HG03520 (cell line): Measurements from ENCODE around the gene COL23A1.
"Not testable (repeated sequence)": the region's sequence is repeated elsewhere in the genome, so short reads cannot be mapped to it uniquely, and the experiment has no call there.

Experiments used
- ATAC-seq: cut with Tn5 transposase; IDR thresholded peaks from one replicate; pipeline ENCODE4 v1.9.1; 2021; ENCODE audit warnings: mild to moderate bottlenecking, moderate library complexity; ENCODE audit not compliant: unreplicated experiment

The COL23A1 gene

GRCh38 chr5:178312880-178313282, 277.3 kb downstream of the COL23A1 start:
- ATAC-seq = no peak

- ATAC-seq = no peak
These were observed 279.9 kb downstream of the COL23A1 start for GRCh38 chr5:178310130-178310865.

GRCh38 chr5:178309271-178310013, 280.8 kb downstream of the COL23A1 start:
- ATAC-seq = no peak

DNA sequence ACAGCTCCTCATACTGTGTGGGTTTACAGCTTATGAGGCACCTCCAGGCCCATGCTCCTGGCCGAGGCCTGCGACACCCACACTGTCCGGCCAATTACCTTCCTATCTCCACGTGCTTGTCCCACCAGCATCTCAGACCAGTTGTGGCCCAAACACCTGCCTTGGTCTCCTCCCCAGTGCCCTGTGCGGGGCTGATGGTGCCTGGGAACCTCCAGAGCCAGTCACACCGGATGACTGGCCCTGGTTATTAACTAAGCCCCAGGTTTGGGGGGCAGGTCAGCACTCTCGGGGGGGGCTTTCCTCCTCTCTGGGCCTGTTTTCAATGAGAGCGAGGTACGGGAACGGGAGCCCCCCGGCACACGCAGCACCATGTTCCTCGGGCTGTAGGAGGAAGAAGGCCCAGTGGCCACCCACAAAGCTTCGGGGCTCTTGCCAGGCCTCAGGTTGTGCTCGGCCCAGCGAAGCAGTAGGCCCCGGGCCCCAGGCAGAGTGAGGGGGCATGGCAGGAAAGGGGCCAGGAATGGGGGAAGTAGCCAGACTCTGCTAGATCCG, 281.6 kb downstream of the COL23A1 start:
- ATAC-seq = no peak

GRCh38 chr5:178307267-178308045, 282.7 kb downstream of the COL23A1 start:
- ATAC-seq = no peak

GRCh38 chr5:178306430-178307225, 283.6 kb downstream of the COL23A1 start:
- no peak for ATAC-seq

DNA sequence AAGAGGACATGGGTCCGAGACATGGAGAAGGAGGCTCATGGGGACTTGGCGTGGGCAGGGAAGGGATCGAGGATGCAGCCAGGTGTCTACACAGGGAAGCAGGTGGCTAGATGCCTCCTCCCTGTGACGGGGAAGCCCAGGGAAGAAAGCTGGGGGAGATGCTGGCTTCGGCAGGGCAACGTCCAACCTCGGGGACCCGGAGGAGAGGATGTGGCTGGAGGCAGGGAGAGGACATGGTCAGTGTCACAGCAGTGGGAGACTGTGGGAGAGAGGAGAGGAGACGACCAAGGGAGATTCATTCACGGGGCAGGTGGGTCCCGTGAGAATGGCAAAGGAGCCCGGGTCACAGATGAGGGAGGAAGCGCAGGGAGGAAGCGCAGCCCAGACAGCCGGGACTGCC, 284.4 kb downstream of the COL23A1 start:
- no peak for ATAC-seq

DNA sequence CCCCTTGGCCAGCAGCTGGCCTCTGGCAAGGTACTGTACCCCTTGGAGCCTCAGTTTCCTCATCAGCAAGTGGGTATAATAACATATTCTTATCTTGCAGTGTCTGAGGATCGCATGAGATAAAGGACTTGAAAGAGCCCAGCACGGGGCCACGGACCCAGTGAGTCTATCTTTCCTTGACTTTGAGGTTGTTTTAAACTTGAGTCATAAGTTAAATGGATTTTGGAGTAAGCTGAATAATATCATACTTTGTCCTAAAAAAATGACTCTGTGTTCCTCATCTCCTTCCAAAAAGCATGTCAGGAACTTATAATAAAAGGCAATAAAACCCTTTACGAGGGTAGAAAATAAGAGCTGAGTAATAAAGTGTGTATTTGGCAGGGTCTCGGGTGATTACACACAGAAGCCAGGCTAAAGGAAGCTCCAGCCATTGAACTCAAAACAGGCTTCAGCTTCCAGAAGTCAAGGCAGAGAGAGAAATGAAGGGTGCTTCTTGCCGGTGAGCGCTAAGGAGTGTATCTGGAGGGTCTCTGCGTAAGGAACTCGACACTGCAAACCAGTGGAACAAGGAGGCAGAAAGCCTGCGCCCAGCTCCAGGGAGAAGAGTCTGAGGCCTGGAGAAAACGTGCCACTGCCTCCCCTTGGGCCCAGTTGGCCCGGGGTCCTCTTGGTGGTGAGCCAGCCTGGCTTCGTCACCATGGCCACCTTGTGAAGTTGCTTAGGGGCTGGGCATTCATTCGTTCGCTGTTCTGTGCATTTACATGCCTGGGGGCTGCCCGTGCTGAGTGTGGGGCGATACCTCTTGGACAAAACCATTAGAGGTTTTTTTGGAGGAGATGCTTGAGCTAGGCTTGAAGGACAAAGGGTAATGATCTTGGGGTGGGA, 285.2 kb downstream of the COL23A1 start:
- ATAC-seq = no peak

GRCh38 chr5:178304016-178304415, 286.2 kb downstream of the COL23A1 start:
- ATAC-seq = no peak

DNA sequence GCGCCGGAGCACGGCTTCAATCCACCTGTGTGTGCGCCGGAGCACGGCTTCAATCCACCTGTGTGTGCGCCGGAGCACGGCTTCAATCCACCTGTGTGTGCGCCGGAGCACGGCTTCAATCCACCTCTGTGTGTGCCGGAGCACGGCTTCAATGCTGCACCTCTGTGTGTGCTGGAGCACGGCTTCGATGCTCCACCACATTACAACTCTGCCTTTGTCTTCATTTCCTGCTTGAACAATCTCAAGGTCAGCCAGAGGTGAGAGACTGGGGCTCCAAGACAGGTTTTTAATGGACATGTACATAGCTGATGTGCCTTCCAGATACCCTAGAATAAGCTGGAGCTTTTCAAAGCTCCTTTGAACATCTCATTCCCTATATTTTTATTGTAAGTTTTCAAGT, 287.9 kb downstream of the COL23A1 start:
- not testable (repeated sequence) for ATAC-seq

DNA sequence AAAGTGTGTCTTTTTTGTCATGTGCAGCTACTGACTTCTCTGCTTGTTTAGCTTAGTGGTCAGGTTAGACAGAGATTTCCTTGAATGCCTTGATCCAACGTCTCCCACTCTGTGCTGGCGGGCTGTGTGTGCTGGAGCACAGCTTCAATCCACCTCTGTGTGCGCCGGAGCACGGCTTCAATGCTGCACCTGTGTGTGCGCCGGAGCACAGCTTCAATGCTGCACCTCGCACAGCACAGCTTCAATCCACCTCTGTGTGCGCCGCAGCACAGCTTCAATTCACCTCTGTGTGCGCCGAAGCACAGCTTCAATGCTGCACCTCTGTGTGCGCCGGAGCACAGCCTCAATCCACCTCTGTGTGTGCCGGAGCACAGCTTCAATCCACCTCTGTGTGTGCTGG, 288.6 kb downstream of the COL23A1 start:
- no peak for ATAC-seq

DNA sequence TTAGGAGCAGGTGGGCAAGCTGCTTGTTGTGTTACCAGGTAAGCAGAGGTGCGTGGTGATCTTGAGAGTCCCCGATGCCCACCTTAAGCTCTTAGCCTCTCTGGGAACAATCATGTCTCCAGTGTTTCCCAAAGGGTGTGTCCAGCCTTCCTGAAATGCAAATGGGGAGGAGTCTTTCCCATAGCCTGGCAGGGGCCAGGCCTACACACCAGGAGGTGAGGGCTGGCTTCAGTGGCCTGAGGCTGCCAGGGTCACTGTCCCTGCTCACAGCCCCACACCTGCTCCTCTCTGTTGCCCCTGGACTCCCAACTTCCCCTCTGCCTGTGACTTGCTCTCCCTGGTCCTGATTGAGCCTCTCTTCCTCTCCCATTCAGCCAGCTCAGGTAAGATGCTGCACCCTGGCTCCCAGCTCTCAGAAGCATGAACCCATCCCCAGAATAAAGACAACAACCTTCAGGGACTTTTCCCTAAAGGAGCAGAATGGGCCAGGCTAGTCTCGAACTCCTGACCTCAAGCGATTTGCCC, 291.8 kb downstream of the COL23A1 start:
- no peak for ATAC-seq

- ATAC-seq = no peak
These were observed 292.4 kb downstream of the COL23A1 start for GRCh38 chr5:178297751-178298150.

DNA sequence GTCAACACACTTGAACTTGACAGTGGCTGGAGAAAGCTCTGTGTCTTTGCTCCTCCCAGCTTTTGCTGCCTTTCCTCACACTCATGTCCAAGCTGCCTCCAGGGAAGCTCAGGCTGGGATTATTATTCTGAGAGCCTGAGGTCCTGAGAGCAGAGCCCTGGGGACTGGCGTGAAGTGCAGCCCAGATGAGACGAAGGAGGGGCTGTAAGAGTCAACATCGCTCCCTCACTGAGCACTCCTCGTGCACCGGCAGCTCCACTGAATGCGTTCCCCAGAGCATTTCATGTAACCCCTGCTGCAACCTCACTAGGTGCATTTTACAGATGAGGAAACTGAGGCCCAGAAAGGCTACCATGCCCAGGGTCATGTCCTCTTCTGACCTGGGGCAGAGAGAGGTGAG, 294.1 kb downstream of the COL23A1 start:
- no peak for ATAC-seq

GRCh38 chr5:178295589-178295988, 294.6 kb downstream of the COL23A1 start:
- ATAC-seq = no peak

GRCh38 chr5:178293815-178294214, 296.4 kb downstream of the COL23A1 start:
- no peak for ATAC-seq

DNA sequence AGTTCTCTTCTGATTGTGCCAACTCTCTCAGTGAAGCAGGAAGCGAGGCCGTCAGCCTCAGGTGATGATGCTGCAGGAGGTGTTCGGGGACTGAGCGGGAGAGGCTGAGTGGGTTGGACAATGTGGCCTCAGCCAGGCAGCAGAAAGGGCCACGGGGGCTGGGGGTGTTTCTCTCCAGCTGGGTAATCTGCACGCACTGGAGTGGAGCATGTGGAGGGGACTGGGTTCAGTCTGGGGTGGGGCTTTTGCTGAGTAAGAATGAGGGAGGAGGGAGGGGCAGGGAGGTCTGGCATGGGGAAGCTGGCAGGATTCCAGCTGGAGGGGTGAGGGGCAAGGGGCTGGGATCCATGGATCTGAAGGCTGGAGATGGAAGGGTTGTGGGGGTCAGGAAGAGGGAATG, 296.8 kb downstream of the COL23A1 start:
- no peak for ATAC-seq

- no peak for ATAC-seq
These were observed 297.4 kb downstream of the COL23A1 start for GRCh38 chr5:178292826-178293205.
